HepG2 (cell line): ENCODE results near the gene CCDC38. TPM values are rescaled to one million over a fixed set of nuclear protein-coding genes. Genes with fewer than 3 reads are reported as not detected.

ENCODE experiments used
- BRCA1 ChIP-seq: sonication (generic); formaldehyde crosslinking; IDR thresholded peaks from 2 replicates; pipeline ENCODE4 v1.4.0; 2020; ENCODE audit warnings: missing genetic modification reagents
- GTF2F1 ChIP-seq: fragments of 150-350 bp; IDR thresholded peaks from 2 replicates; pipeline ENCODE4 v1.6.1; 2014; ENCODE audit warnings: low read length
- IRF2 ChIP-seq: IDR thresholded peaks from 2 replicates; pipeline ENCODE4 v1.6.1; 2018; ENCODE audit warnings: missing genetic modification reagents, missing compliant biosample characterization
- JUNB ChIP-seq: sonication (generic); formaldehyde crosslinking; IDR thresholded peaks from 2 replicates; pipeline ENCODE4 v1.8.0; 2022; ENCODE audit warnings: missing genetic modification reagents, mild to moderate bottlenecking, borderline replicate concordance
- KAT2B ChIP-seq: fragments of 150-350 bp; IDR thresholded peaks from 2 replicates; pipeline ENCODE4 v1.6.1; 2014; ENCODE audit warnings: low read depth, low read length, borderline replicate concordance
- KLF9 ChIP-seq: IDR thresholded peaks from 2 replicates; pipeline ENCODE4 v1.6.1; 2016; ENCODE audit warnings: low read depth
- MTA3 ChIP-seq: sonication (generic); formaldehyde crosslinking; IDR thresholded peaks from 2 replicates; pipeline ENCODE4 v1.4.0; 2020; ENCODE audit warnings: missing genetic modification reagents
- NFKBIZ ChIP-seq: IDR thresholded peaks from 2 replicates; pipeline ENCODE4 v1.6.1; 2018; ENCODE audit warnings: missing genetic modification reagents, missing compliant biosample characterization
- NR2F6 ChIP-seq, 2 experiments: IDR thresholded peaks; 2 replicates each; pipeline ENCODE4 v1.6.1; 2016; ENCODE audit warnings: antibody characterized with exemption in 1 of 2, mild to moderate bottlenecking in 1 of 2
- PAWR ChIP-seq: sonication (generic); formaldehyde crosslinking; IDR thresholded peaks from 2 replicates; pipeline ENCODE4 v1.4.0; 2020; ENCODE audit warnings: missing genetic modification reagents, mild to moderate bottlenecking, borderline replicate concordance
- PITX1 ChIP-seq: sonication (generic); formaldehyde crosslinking; IDR thresholded peaks from 2 replicates; pipeline ENCODE4 v1.5.1; 2020; ENCODE audit warnings: mild to moderate bottlenecking, missing genetic modification reagents
- RFX5 ChIP-seq: IDR thresholded peaks from 2 replicates; pipeline ENCODE4 v1.6.1; 2011; ENCODE audit warnings: low read depth, low read length, improper control_type of control experiment
- RXRB ChIP-seq: IDR thresholded peaks from 2 replicates; pipeline ENCODE4 v1.6.1; 2016; ENCODE audit warnings: borderline replicate concordance, missing genetic modification reagents, missing compliant biosample characterization
- SMYD3 ChIP-seq: sonication (generic); formaldehyde crosslinking; IDR thresholded peaks from 2 replicates; pipeline ENCODE4 v1.8.1; 2023; ENCODE audit warnings: mild to moderate bottlenecking, missing genetic modification reagents
- STAG1 ChIP-seq: sonication (generic); formaldehyde crosslinking; IDR thresholded peaks from 2 replicates; pipeline ENCODE4 v1.4.0; 2020; ENCODE audit warnings: missing genetic modification reagents
- THAP11 ChIP-seq: IDR thresholded peaks from 2 replicates; pipeline ENCODE4 v1.6.1; 2016; ENCODE audit warnings: missing biosample characterization, missing genetic modification reagents
- ZC3H13 ChIP-seq: sonication (generic); formaldehyde crosslinking; IDR thresholded peaks from 2 replicates; pipeline ENCODE4 v1.8.1; 2023; ENCODE audit warnings: mild to moderate bottlenecking, missing genetic modification reagents, moderate library complexity
- ZNF20 ChIP-seq: sonication (generic); formaldehyde crosslinking; IDR thresholded peaks from 2 replicates; pipeline ENCODE4 v1.4.0; 2020; ENCODE audit warnings: mild to moderate bottlenecking, moderate library complexity, missing genetic modification reagents
- ZNF607 ChIP-seq: sonication (generic); formaldehyde crosslinking; IDR thresholded peaks from 2 replicates; pipeline ENCODE4 v1.5.1; 2020; ENCODE audit warnings: missing genetic modification reagents, mild to moderate bottlenecking, borderline replicate concordance
- ZNF652 ChIP-seq: IDR thresholded peaks from 2 replicates; pipeline ENCODE4 v1.6.1; 2016; ENCODE audit warnings: low read depth, borderline replicate concordance
- ZNF784 ChIP-seq: sonication (generic); formaldehyde crosslinking; IDR thresholded peaks from 2 replicates; pipeline ENCODE4 v1.5.1; 2020; ENCODE audit warnings: missing genetic modification reagents, mild to moderate bottlenecking, borderline replicate concordance
- polyA plus RNA-seq, 8 experiments: library from polyadenylated mRNA; depleted of rRNA in 3 of 8; stranded (reverse) in 7 of 8; unstranded in 1 of 8; fragments of >200 nt; fragmentation: Illumina TruSeq in 4 of 8; extraction: Trizol in 4 of 8; gene quantifications; 2 replicates each; pipeline versions ENCODE4 v1.2.1 to v1.2.3, GENCODE V29; 2011 to 2016; ENCODE audit warnings: low read depth in 4 of 8, missing spikeins in 1 of 8, mixed read lengths in 1 of 8; ENCODE audit not compliant: insufficient read depth in 1 of 8
- total RNA-seq, 5 experiments: library from RNA; depleted of rRNA; stranded (reverse); fragments of >200 nt; fragmentation: Illumina TruSeq; extraction: Trizol; gene quantifications; 2 replicates each; pipeline ENCODE4 v1.2.3, GENCODE V29; 2016; ENCODE audit warnings: low read depth in 1 of 5
- TF ChIP-seq, protein P1 (sequence below): sonication (generic); formaldehyde crosslinking; IDR thresholded peaks from 2 replicates; pipeline ENCODE4 v1.5.1; 2020; ENCODE audit warnings: mild to moderate bottlenecking, missing genetic modification reagents, moderate library complexity
- TF ChIP-seq, protein P2 (sequence below): IDR thresholded peaks from 2 replicates; pipeline ENCODE4 v1.4.0; 2020; ENCODE audit warnings: mild to moderate bottlenecking, missing genetic modification reagents

The CCDC38 gene
- total and polyA plus RNA-seq, 2 of the 13 experiments (the other 11 are each of a cell fraction or from before 2014, with no cell fraction given): 0.24 to 0.32 TPM

DNA sequence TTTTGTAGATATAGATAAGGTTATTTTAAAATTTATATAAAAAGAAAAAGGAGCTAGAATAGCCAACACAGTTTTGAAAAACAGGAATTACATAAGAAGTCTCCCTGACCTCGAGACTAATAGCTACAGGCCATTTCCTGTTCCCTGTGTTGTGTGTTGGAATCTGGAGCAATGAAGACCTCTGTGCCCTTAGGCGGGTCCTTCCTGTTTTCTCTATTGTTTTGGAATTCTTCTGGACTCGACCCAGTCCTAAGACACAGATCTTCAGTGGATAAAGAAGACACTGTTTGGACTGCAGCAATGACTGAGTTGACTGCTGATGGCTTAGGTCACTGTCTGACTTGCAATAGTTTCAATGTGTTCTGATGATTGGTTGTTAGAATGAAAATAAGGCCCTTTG is 57.4 kb downstream of the CCDC38 start (continued):
- TF ChIP-seq, protein P1, sequence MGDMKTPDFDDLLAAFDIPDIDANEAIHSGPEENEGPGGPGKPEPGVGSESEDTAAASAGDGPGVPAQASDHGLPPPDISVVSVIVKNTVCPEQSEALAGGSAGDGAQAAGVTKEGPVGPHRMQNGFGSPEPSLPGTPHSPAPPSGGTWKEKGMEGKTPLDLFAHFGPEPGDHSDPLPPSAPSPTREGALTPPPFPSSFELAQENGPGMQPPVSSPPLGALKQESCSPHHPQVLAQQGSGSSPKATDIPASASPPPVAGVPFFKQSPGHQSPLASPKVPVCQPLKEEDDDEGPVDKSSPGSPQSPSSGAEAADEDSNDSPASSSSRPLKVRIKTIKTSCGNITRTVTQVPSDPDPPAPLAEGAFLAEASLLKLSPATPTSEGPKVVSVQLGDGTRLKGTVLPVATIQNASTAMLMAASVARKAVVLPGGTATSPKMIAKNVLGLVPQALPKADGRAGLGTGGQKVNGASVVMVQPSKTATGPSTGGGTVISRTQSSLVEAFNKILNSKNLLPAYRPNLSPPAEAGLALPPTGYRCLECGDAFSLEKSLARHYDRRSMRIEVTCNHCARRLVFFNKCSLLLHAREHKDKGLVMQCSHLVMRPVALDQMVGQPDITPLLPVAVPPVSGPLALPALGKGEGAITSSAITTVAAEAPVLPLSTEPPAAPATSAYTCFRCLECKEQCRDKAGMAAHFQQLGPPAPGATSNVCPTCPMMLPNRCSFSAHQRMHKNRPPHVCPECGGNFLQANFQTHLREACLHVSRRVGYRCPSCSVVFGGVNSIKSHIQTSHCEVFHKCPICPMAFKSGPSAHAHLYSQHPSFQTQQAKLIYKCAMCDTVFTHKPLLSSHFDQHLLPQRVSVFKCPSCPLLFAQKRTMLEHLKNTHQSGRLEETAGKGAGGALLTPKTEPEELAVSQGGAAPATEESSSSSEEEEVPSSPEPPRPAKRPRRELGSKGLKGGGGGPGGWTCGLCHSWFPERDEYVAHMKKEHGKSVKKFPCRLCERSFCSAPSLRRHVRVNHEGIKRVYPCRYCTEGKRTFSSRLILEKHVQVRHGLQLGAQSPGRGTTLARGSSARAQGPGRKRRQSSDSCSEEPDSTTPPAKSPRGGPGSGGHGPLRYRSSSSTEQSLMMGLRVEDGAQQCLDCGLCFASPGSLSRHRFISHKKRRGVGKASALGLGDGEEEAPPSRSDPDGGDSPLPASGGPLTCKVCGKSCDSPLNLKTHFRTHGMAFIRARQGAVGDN: no peak
- TF ChIP-seq PITX1 (CRISPR knock-in tag): no peak
- no peak for TF ChIP-seq BRCA1 (CRISPR knock-in tag)
- no peak for TF ChIP-seq GTF2F1
- no peak for TF ChIP-seq JUNB (CRISPR knock-in tag)
- no peak for TF ChIP-seq ZNF784 (CRISPR knock-in tag)
- no peak for TF ChIP-seq KLF9 (CRISPR knock-in tag)
- TF ChIP-seq, protein P2, sequence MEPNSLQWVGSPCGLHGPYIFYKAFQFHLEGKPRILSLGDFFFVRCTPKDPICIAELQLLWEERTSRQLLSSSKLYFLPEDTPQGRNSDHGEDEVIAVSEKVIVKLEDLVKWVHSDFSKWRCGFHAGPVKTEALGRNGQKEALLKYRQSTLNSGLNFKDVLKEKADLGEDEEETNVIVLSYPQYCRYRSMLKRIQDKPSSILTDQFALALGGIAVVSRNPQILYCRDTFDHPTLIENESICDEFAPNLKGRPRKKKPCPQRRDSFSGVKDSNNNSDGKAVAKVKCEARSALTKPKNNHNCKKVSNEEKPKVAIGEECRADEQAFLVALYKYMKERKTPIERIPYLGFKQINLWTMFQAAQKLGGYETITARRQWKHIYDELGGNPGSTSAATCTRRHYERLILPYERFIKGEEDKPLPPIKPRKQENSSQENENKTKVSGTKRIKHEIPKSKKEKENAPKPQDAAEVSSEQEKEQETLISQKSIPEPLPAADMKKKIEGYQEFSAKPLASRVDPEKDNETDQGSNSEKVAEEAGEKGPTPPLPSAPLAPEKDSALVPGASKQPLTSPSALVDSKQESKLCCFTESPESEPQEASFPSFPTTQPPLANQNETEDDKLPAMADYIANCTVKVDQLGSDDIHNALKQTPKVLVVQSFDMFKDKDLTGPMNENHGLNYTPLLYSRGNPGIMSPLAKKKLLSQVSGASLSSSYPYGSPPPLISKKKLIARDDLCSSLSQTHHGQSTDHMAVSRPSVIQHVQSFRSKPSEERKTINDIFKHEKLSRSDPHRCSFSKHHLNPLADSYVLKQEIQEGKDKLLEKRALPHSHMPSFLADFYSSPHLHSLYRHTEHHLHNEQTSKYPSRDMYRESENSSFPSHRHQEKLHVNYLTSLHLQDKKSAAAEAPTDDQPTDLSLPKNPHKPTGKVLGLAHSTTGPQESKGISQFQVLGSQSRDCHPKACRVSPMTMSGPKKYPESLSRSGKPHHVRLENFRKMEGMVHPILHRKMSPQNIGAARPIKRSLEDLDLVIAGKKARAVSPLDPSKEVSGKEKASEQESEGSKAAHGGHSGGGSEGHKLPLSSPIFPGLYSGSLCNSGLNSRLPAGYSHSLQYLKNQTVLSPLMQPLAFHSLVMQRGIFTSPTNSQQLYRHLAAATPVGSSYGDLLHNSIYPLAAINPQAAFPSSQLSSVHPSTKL (CRISPR knock-in tag): peak; percentile 35; the same call in 1 of the 2 replicates
- no peak for TF ChIP-seq KAT2B
- no peak for TF ChIP-seq IRF2 (CRISPR knock-in tag)
- no peak for TF ChIP-seq ZNF20 (CRISPR knock-in tag)
- TF ChIP-seq NFKBIZ (CRISPR knock-in tag): no peak
- TF ChIP-seq ZC3H13: no peak
- TF ChIP-seq THAP11 (CRISPR knock-in tag): no peak
- TF ChIP-seq ZNF652: no peak
- TF ChIP-seq PAWR: no peak
- no peak for TF ChIP-seq MTA3 (CRISPR knock-in tag)
- TF ChIP-seq STAG1 (CRISPR knock-in tag): no peak
- TF ChIP-seq ZNF607 (CRISPR knock-in tag): no peak
- TF ChIP-seq SMYD3 (CRISPR knock-in tag): no peak
- TF ChIP-seq NR2F6 (IDR thresholded peaks at IDR 0.05): no peak; the same call in 1 of the 2 replicates
- 0 out of 2 replicates have a peak, but pooled peaks have one; percentile 11 for TF ChIP-seq NR2F6 (CRISPR knock-in tag; IDR thresholded peaks at IDR 0.05)
- TF ChIP-seq RFX5: no peak
- 0 out of 2 replicates have a peak, but pooled peaks have one; percentile 11 for TF ChIP-seq RXRB (CRISPR knock-in tag)
